Spleen (tissue), 11 donors: ENCODE data around the gene CES3. TPM values are rescaled to one million over a fixed set of nuclear protein-coding genes. Genes with fewer than 3 reads are reported as not detected.

ENCODE experiments used
- DNase-seq: peaks from one replicate; pipeline ENCODE4 v3.0.0-alpha.2; 2020
- H3K27ac ChIP-seq, 8 donors: fragments of 200-600 bp; sonication (generic) in 7 of 8; 1 replicate in 4 of 8; 2 replicates in 4 of 8; pipeline versions ENCODE4 v1.5.0 to v1.8.0; 2016 to 2021; ENCODE audit warnings: inconsistent platforms in 4 of 8, mild to moderate bottlenecking in 4 of 8, moderate library complexity in 1 of 8
- H3K27me3 ChIP-seq, 7 donors: fragments of 200-600 bp; sonication (generic) in 6 of 7; replicated peaks in 1 of 7; 1 replicate in 4 of 7; 2 replicates in 3 of 7; pipeline versions ENCODE4 v1.5.0 to v1.8.0; 2016 to 2021; ENCODE audit warnings: inconsistent platforms in 3 of 7, mild to moderate bottlenecking in 1 of 7
- H3K36me3 ChIP-seq, 6 donors: fragments of 200-600 bp; sonication (generic) in 5 of 6; 1 replicate in 4 of 6; 2 replicates in 2 of 6; pipeline versions ENCODE4 v1.5.0 to v1.8.0; 2016 to 2021; ENCODE audit warnings: inconsistent platforms in 2 of 6
- H3K4me1 ChIP-seq, 6 donors: fragments of 200-600 bp; sonication (generic) in 5 of 6; 1 replicate in 3 of 6; 2 replicates in 3 of 6; pipeline versions ENCODE4 v1.5.0 to v1.8.0; 2016 to 2021; ENCODE audit warnings: inconsistent platforms in 3 of 6
- H3K4me3 ChIP-seq, 8 donors: fragments of 200-600 bp; sonication (generic) in 7 of 8; 1 replicate in 4 of 8; 2 replicates in 4 of 8; pipeline versions ENCODE4 v1.5.0 to v1.8.0; 2016 to 2021; ENCODE audit warnings: inconsistent platforms in 4 of 8, mild to moderate bottlenecking in 4 of 8, moderate library complexity in 2 of 8
- H3K9me3 ChIP-seq, 8 donors: fragments of 200-600 bp; sonication (generic) in 7 of 8; 1 replicate in 4 of 8; 2 replicates in 4 of 8; pipeline versions ENCODE4 v1.5.0 to v1.8.0; 2016 to 2021; ENCODE audit warnings: inconsistent platforms in 4 of 8
- POLR2A ChIP-seq, 3 donors: fragments of 450-650 bp; IDR thresholded peaks; one replicate each; pipeline ENCODE4 v1.5.1; 2017; ENCODE audit warnings: antibody characterized with exemption in 3 of 3, mild to moderate bottlenecking in 1 of 3
- POLR2AphosphoS5 ChIP-seq, 3 donors: sonication (generic); formaldehyde crosslinking; IDR thresholded peaks; one replicate each; pipeline ENCODE4 v1.5.1; 2017; ENCODE audit warnings: antibody characterized with exemption in 3 of 3
- WGBS, 5 donors: extraction: QIAGEN DNeasy Blood & Tissue Kit in 3 of 5; methylation state at CpG; one replicate each; pipeline versions ENCODE4 v1.1.5 to v1.1.7; 2013 to 2018; 5-methylcytosine and 5-hydroxymethylcytosine counted together
- intact Hi-C: fragments of 100-400 bp; cut with DNase I; formaldehyde crosslinking; loops from one replicate; pipeline ENCODE4 v1.15.0; 2023; ENCODE audit warnings: low total_unique reads
- polyA plus RNA-seq, 3 donors: library from polyadenylated mRNA; stranded (reverse); fragments of 200-250 nt; gene quantifications; one replicate each; pipeline ENCODE4 v1.2.1, GENCODE V29; 2013
- total RNA-seq, 7 donors: library from RNA; depleted of rRNA in 3 of 7; stranded (reverse); fragments of >200 nt in 3 of 7; fragmentation: NEBNext Ultra II Directional in 4 of 7; extraction: Animal tissue kit (Norgen Biotek cat#: 25700) in 4 of 7; gene quantifications; one replicate each; pipeline versions ENCODE4 v1.1.0 to v1.2.1, GENCODE V29; 2016 to 2021
- TF ChIP-seq, protein P1 (sequence below), 11 experiments: fragments of 200-600 bp in 7 of 11; fragments of 450-650 bp in 4 of 11; sonication (generic) in 4 of 11; IDR thresholded peaks in 8 of 11; conservative IDR thresholded peaks in 3 of 11; 1 replicate in 7 of 11; 2 replicates in 4 of 11; pipeline versions ENCODE4 v1.4.0 to v1.8.0; 2016 to 2021; ENCODE audit warnings: antibody characterized with exemption in 11 of 11, inconsistent platforms in 4 of 11, mild to moderate bottlenecking in 1 of 11
- donor health status: healthy with polysubstance abuse.
- donor health status: DM: no; HTN: no; CAD: no; lungs with moderate emphysema.
- donor health status: DM: no; HTN: no; CAD: no.
- donor health status: Bipolar disorder and iron deficiency.
- donor health status: healthy.
- donor health status: DM: no; HTN: no; CAD: no.
- donor health status: DM: yes; HTN: yes; CAD: no.

Gene CES3
- total and polyA plus RNA-seq, 10 donors, result 0.23 to 1.3 (median 0.34) TPM; not detected in 1

DNA sequence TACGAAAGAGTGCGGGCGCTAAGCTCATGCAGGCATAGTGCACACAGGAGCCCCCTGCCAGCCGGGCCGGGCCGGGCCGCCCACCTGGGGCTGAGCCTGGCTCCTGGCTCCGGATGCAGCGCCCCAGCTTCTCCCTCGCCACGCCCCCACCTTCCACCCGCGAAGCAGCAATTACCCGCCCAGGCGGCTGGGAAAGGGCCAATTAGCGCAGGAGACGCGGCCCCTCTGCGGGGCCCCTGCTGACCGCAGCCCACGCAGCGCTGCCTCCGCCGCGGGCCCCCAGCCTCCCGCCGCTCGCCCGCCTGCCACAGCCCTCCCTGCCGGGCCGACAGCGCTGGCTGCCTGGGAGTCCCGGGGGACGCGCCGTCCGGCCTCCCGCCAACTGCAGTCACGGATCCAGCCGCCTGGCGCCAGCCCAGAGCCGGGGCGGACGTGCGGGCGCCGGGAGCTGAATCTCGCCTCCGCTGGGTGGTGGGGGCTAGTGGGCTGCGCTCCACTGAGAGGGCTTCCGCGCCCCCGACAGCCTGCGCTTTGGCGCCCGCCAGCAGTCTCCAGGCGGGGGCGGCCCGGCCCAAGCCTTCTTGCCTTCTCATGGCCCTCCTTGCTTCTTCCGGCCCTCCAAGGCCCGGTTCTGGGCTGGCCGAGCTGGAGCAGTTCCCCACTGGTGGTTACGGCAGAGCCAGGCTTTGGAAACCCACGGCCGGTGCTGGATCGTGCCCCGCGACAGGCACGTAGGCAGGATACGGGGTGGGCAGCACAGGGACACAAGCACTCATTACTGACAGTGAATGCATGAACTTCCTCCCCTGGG, 53.0 kb downstream of the CES3 start:
- 1 to 2% (median 1%) methylated on average over 10 to 70 of the region's 70 CpGs for WGBS, 5 donors
- TF ChIP-seq POLR2A (IDR thresholded peaks at IDR 0.05), result no peak
- TF ChIP-seq, protein P1, sequence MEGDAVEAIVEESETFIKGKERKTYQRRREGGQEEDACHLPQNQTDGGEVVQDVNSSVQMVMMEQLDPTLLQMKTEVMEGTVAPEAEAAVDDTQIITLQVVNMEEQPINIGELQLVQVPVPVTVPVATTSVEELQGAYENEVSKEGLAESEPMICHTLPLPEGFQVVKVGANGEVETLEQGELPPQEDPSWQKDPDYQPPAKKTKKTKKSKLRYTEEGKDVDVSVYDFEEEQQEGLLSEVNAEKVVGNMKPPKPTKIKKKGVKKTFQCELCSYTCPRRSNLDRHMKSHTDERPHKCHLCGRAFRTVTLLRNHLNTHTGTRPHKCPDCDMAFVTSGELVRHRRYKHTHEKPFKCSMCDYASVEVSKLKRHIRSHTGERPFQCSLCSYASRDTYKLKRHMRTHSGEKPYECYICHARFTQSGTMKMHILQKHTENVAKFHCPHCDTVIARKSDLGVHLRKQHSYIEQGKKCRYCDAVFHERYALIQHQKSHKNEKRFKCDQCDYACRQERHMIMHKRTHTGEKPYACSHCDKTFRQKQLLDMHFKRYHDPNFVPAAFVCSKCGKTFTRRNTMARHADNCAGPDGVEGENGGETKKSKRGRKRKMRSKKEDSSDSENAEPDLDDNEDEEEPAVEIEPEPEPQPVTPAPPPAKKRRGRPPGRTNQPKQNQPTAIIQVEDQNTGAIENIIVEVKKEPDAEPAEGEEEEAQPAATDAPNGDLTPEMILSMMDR (IDR thresholded peaks at IDR 0.05 in 8 of 11, conservative IDR thresholded peaks at IDR 0.05 in 3 of 11), result peak in 7 of 11 experiments; percentile 8 to 54 (median 26)
- TF ChIP-seq POLR2AphosphoS5 (IDR thresholded peaks at IDR 0.05), result peak; percentile 33 to 79 (median 53)
- peak overlapping the region in 7 of 8 donors; percentile 51 to 76 (median 68) for H3K27ac ChIP-seq
- peak; percentile 90 for DNase-seq
- H3K4me1 ChIP-seq, result peaks cover 5 to 26% (median 18%) of the 10 kb centered on the region in 6 donors
- no peaks in the 10 kb centered on the region for H3K9me3 ChIP-seq
- H3K4me3 ChIP-seq, result peak overlapping the region; percentile 45 to 80 (median 56)
- H3K36me3 ChIP-seq, result no peaks in the 10 kb centered on the region
- peaks cover 0 to 33% (median 8%) of the 10 kb centered on the region in 7 donors for H3K27me3 ChIP-seq
- intact Hi-C loops, result no loop called here

DNA sequence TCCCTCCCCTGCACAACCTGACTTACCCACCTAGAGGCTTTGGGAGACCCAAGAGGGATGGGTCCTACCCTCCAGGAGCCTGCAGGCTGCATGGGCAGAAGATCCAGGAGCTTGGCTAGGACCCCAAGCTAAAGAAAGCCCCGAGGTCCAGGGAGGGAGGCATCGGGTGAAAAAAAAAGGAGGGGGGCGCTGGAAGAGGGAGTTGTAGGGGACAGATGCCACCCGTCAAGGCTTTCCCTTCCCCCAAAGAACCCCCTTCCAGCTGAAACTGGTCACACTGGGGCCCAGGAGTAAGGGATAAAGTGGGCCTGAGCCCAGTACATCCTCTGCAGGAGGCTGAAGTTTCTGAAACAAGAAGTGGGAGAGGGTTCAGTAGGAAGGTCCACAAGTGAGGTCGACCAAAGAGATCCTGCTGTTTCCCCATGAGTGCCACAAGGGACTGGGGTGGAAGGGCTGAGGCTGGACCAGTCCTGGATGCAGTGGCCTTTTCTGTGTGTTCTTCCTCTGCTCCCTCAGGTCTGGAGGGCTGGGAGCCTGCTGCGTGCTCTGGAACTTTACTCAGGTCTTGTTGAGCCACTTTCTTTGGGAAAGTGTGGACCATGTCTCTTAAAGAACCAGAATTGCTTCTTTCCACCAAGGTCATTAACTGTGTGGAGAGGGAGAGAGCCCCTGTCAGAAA, 53.7 kb downstream of the CES3 start:
- H3K36me3 ChIP-seq, result no peaks in the 10 kb centered on the region
- H3K27ac ChIP-seq, result peak overlapping the region in 7 of 8 donors; percentile 51 to 76 (median 68)
- H3K4me1 ChIP-seq, result peaks cover 5 to 26% (median 18%) of the 10 kb centered on the region in 6 donors
- TF ChIP-seq POLR2A (IDR thresholded peaks at IDR 0.05), result no peak
- TF ChIP-seq POLR2AphosphoS5 (IDR thresholded peaks at IDR 0.05), result no peak
- TF ChIP-seq, protein P1 (IDR thresholded peaks at IDR 0.05 in 8 of 11, conservative IDR thresholded peaks at IDR 0.05 in 3 of 11), result no peak
- 47 to 60% (median 57%) methylated on average over 6 of the region's 6 CpGs for WGBS, 5 donors
- intact Hi-C loops, result no loop called here
- peaks cover 0 to 33% (median 8%) of the 10 kb centered on the region in 7 donors for H3K27me3 ChIP-seq
- peak overlapping the region in 6 of 8 donors; percentile 45 to 80 (median 56) for H3K4me3 ChIP-seq
- DNase-seq, result peak; percentile 20
- no peaks in the 10 kb centered on the region for H3K9me3 ChIP-seq

DNA sequence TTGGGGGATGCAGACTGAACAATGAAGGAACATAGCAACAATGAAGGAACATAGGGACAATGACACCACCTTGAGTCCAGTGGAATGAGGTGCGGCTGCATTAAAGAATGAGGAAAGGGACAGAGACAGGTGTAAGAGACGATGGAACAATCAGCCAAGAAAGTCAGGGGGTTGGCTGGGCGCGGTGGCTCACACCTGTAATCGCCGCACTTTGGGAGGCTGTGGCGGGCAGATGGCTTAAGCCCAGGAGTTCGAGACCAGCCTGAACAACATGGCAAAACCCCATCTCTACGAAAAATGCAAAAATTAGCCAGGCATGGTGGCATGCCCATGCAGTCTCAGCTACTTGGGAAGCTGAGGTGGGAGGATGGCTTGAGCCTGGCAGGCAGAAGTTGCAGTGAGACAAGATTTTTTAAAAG, 54.3 kb downstream of the CES3 start:
- no peaks in the 10 kb centered on the region for H3K36me3 ChIP-seq
- peaks cover 0 to 33% (median 8%) of the 10 kb centered on the region in 7 donors for H3K27me3 ChIP-seq
- 94 to 98% (median 97%) methylated on average over 9 of the region's 9 CpGs for WGBS, 5 donors
- intact Hi-C loops, result no loop called here
- no peak overlapping the region for H3K4me3 ChIP-seq
- no peak overlapping the region for H3K27ac ChIP-seq
- DNase-seq, result peak; percentile 38
- TF ChIP-seq, protein P1 (IDR thresholded peaks at IDR 0.05 in 8 of 11, conservative IDR thresholded peaks at IDR 0.05 in 3 of 11), result no peak
- TF ChIP-seq POLR2AphosphoS5 (IDR thresholded peaks at IDR 0.05), result no peak
- TF ChIP-seq POLR2A (IDR thresholded peaks at IDR 0.05), result no peak
- H3K9me3 ChIP-seq, result no peaks in the 10 kb centered on the region
- H3K4me1 ChIP-seq, result peaks cover 5 to 26% (median 18%) of the 10 kb centered on the region in 6 donors

DNA sequence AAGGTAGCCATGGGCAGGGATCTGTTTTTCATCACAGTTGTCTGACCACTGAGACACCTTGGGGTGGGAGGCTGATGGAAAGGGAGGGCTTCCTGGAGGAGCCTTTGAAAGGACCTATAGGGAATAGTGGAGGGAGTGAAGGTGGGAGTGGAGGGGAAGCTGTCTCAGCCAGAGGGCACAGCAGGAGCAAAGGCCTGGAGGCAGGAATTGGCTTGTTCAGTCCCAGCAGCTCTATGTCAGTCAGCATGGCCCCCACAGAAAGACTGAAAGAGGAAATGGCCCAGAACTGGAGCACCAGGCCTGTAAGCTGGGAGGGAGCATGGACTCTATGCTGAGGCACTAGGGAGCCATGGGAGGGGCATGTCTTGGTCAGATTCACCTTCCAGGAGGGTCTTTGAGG, 55.1 kb downstream of the CES3 start:
- intact Hi-C loops, result no loop called here
- H3K27ac ChIP-seq, result no peak overlapping the region

More for the DNA sequence above, 55.1 kb downstream of the CES3 start:
- Histone ChIP-seq H3K4me3 (no peak overlapping the region), H3K4me1 (peaks cover 5 to 26% (median 18%) of the 10 kb centered on the region in 6 donors), H3K36me3 (no peaks in the 10 kb centered on the region), H3K27me3 (peaks cover 0 to 33% (median 8%) of the 10 kb centered on the region in 7 donors), H3K9me3 (no peaks in the 10 kb centered on the region)
- peak; percentile 41 for DNase-seq
- no peak for TF ChIP-seq POLR2AphosphoS5 (IDR thresholded peaks at IDR 0.05)
- TF ChIP-seq POLR2A (IDR thresholded peaks at IDR 0.05), result no peak
- TF ChIP-seq, protein P1 (IDR thresholded peaks at IDR 0.05 in 8 of 11, conservative IDR thresholded peaks at IDR 0.05 in 3 of 11), result no peak
